Gastroesophageal sphincter (tissue), 3 donors: ENCODE measurements around the gene SLC18A2.

ENCODE experiments used
- EP300 ChIP-seq: sonication (generic); formaldehyde crosslinking; IDR thresholded peaks from one replicate; pipeline ENCODE4 v1.6.1; 2017; ENCODE audit warnings: antibody characterized with exemption, mild to moderate bottlenecking
- POLR2A ChIP-seq, 2 donors: fragments of 450-650 bp; IDR thresholded peaks; one replicate each; pipeline ENCODE4 v1.6.1; 2017; ENCODE audit warnings: antibody characterized with exemption in 2 of 2, mild to moderate bottlenecking in 2 of 2, moderate library complexity in 1 of 2
- POLR2AphosphoS5 ChIP-seq: sonication (generic); formaldehyde crosslinking; IDR thresholded peaks from one replicate; pipeline ENCODE4 v1.6.1; 2017; ENCODE audit warnings: antibody characterized with exemption
- TF ChIP-seq, protein P1 (sequence below), 4 experiments: fragments of 200-600 bp in 2 of 4; fragments of 450-650 bp in 2 of 4; sonication (generic) in 1 of 4; IDR thresholded peaks; one replicate each; pipeline ENCODE4 v1.5.1; 2017 to 2019; ENCODE audit warnings: antibody characterized with exemption in 4 of 4, mild to moderate bottlenecking in 2 of 4, moderate library complexity in 2 of 4

DNA sequence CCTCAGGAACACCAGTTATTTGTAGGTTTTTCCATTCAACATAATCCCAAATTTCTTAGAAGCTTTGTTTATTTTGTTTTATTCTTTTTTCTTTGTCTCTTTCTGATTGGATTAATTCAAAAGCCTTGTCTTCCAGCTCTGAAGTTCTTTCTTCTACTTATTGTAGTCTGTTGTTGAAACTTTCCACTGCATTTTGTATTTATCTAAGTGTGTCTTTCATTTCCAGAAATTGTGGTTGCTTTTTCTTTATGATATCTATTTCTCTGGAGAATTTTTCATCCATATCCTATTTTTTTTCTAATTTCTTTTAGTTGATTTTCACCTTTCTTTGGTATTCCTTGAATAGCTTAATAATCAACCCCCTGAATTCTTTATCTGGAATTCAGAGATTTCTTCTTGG lies 58.5 kb downstream of the SLC18A2 start:
- TF ChIP-seq POLR2A (IDR thresholded peaks at IDR 0.05), result no peak
- TF ChIP-seq, protein P1, sequence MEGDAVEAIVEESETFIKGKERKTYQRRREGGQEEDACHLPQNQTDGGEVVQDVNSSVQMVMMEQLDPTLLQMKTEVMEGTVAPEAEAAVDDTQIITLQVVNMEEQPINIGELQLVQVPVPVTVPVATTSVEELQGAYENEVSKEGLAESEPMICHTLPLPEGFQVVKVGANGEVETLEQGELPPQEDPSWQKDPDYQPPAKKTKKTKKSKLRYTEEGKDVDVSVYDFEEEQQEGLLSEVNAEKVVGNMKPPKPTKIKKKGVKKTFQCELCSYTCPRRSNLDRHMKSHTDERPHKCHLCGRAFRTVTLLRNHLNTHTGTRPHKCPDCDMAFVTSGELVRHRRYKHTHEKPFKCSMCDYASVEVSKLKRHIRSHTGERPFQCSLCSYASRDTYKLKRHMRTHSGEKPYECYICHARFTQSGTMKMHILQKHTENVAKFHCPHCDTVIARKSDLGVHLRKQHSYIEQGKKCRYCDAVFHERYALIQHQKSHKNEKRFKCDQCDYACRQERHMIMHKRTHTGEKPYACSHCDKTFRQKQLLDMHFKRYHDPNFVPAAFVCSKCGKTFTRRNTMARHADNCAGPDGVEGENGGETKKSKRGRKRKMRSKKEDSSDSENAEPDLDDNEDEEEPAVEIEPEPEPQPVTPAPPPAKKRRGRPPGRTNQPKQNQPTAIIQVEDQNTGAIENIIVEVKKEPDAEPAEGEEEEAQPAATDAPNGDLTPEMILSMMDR (IDR thresholded peaks at IDR 0.05), result no peak
- no peak for TF ChIP-seq POLR2AphosphoS5
- TF ChIP-seq EP300, result no peak
